OCI-LY7 (cell line): ENCODE results near the gene SYN1. TPM values are rescaled to one million over a fixed set of nuclear protein-coding genes. Genes with fewer than 3 reads are reported as not detected.

Source experiments
- BruUV-seq: library from RNA; stranded (reverse); fragments of 400-500 nt; replicated peaks from 2 replicates; lab custom pipeline; 2021; lab: Mats Ljungman, UMichigan
- CTCF ChIA-PET: fragments of 300-600 bp; sonication (Branson Sonifier 250); formaldehyde crosslinking; loops from one replicate; lab custom pipeline; 2022; ENCODE audit warnings: antibody characterized with exemption; ENCODE audit not compliant: unreplicated experiment; lab: Charles Lee
- POLR2A ChIA-PET: fragments of 300-600 bp; sonication (Branson Sonifier 250); formaldehyde crosslinking; loops from one replicate; lab custom pipeline; 2022; ENCODE audit warnings: antibody characterized with exemption; lab: Charles Lee
- DNase-seq: peaks from one replicate; pipeline ENCODE4 v3.0.0-alpha.2; 2015; ENCODE audit warnings: low spot score
- H2AFZ ChIP-seq: fragments of 200-600 bp; sonication (generic), shearing (Covaris generic); 2 replicates; pipeline ENCODE4 v1.6.1; 2014; ENCODE audit warnings: mild to moderate bottlenecking, antibody characterized with exemption, low read length, moderate library complexity
- H3K27ac ChIP-seq: fragments of 200-600 bp; sonication (generic); 2 replicates; pipeline ENCODE4 v1.5.1; 2014; ENCODE audit warnings: mixed run types, low read depth, mild to moderate bottlenecking, moderate library complexity, low read length, inconsistent platforms; ENCODE audit not compliant: poor library complexity, severe bottlenecking
- H3K36me3 ChIP-seq: fragments of 200-600 bp; sonication (generic); 2 replicates; pipeline ENCODE4 v1.6.1; 2014; ENCODE audit warnings: mild to moderate bottlenecking, antibody characterized with exemption, low read length, moderate library complexity, mixed read lengths; ENCODE audit not compliant: insufficient read depth
- H3K4me1 ChIP-seq: fragments of 200-600 bp; sonication (generic); 2 replicates; pipeline ENCODE4 v1.5.1; 2014; ENCODE audit warnings: mild to moderate bottlenecking, low read length; ENCODE audit not compliant: insufficient read depth, poor library complexity, severe bottlenecking
- H3K4me2 ChIP-seq: fragments of 200-600 bp; sonication (generic); 2 replicates; pipeline ENCODE4 v1.6.1; 2014; ENCODE audit warnings: mild to moderate bottlenecking, low read length
- H3K4me3 ChIP-seq: fragments of 200-600 bp; sonication (generic); 2 replicates; pipeline ENCODE4 v1.5.1; 2014; ENCODE audit warnings: mild to moderate bottlenecking, low read depth, low read length; ENCODE audit not compliant: poor library complexity, severe bottlenecking
- H3K79me2 ChIP-seq: fragments of 200-600 bp; sonication (generic); 2 replicates; pipeline ENCODE4 v1.6.1; 2016; ENCODE audit warnings: low read depth, mild to moderate bottlenecking, low read length, moderate library complexity, mixed read lengths; ENCODE audit not compliant: insufficient read depth
- H3K9me2 ChIP-seq: fragments of 200-600 bp; sonication (generic); 2 replicates; pipeline ENCODE4 v1.6.1; 2016; ENCODE audit warnings: mild to moderate bottlenecking, low read length, mixed read lengths; ENCODE audit not compliant: insufficient read depth
- H3K9me3 ChIP-seq: fragments of 200-600 bp; sonication (generic); 2 replicates; pipeline ENCODE4 v1.6.1; 2014; ENCODE audit warnings: mild to moderate bottlenecking, mixed run types, low read length, mixed read lengths
- H4K20me1 ChIP-seq: fragments of 200-600 bp; sonication (generic); 2 replicates; pipeline ENCODE4 v1.6.1; 2014; ENCODE audit warnings: mild to moderate bottlenecking, antibody characterized with exemption, low read length, moderate library complexity, mixed read lengths; ENCODE audit not compliant: insufficient read depth
- EZH2phosphoT487 ChIP-seq: fragments of 200-600 bp; sonication (generic); IDR thresholded peaks from 2 replicates; pipeline ENCODE4 v1.6.1; 2018; ENCODE audit warnings: low read depth, borderline replicate concordance, mild to moderate bottlenecking, mixed run types, antibody characterized with exemption, low read length, moderate library complexity, mixed read lengths
- intact Hi-C: fragments of 100-400 bp; cut with micrococcal nuclease; formaldehyde crosslinking; loops from one replicate; pipeline ENCODE4 v1.10.0; 2022; ENCODE audit not compliant: unreplicated experiment
- total RNA-seq, 2 experiments: library from RNA; depleted of rRNA in 1 of 2; stranded (reverse); fragments of >200 nt in 1 of 2; shearing (Covaris generic) in 1 of 2; gene quantifications; 2 replicates each; pipeline ENCODE4 v1.2.3, GENCODE V29; 2014 to 2022
- TF ChIP-seq, protein P1 (sequence below): fragments of 200-600 bp; sonication (generic); conservative IDR thresholded peaks from 2 replicates; pipeline ENCODE4 v1.5.1; 2014; ENCODE audit warnings: mild to moderate bottlenecking, antibody characterized with exemption, low read length, moderate library complexity, mixed read lengths

SYN1 gene
- total RNA-seq, 2 experiments from 2014 or later, result not detected

DNA sequence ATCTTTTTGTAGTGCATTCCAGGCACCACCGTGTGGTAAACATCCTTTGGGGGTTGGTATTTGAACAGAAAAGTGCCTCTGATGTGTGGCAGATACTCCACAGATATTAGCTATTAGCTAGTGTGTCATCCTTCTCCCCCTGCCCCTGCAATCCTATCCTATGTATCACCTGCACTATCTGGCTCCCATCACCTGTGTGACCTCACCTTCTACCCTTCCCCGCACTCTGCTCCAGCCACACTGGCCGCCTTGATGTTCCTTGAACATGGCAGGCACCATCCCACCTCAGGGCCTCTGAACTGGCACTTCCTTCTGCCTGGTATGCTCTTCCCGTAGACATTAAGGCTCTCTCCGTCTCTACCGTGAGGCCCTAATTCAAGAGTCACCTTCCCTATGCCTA, 27.0 kb upstream of the SYN1 start:
- CTCF ChIA-PET, result no interaction called here
- Histone ChIP-seq H3K27ac (no peak overlapping the region), H3K9me2 (no peaks in the 10 kb centered on the region), H3K36me3 (peaks cover 41% of the 10 kb centered on the region), H3K4me3 (no peak overlapping the region), H4K20me1 (no peaks in the 10 kb centered on the region), H2AFZ (no peak overlapping the region), H3K9me3 (no peaks in the 10 kb centered on the region), H3K4me2 (no peak overlapping the region), H3K4me1 (peaks cover 18% of the 10 kb centered on the region), H3K79me2 (peaks cover 19% of the 10 kb centered on the region; the same call in 1 of the 2 replicates)
- POLR2A ChIA-PET, result no interaction called here
- TF ChIP-seq EZH2phosphoT487, result no peak
- TF ChIP-seq, protein P1, sequence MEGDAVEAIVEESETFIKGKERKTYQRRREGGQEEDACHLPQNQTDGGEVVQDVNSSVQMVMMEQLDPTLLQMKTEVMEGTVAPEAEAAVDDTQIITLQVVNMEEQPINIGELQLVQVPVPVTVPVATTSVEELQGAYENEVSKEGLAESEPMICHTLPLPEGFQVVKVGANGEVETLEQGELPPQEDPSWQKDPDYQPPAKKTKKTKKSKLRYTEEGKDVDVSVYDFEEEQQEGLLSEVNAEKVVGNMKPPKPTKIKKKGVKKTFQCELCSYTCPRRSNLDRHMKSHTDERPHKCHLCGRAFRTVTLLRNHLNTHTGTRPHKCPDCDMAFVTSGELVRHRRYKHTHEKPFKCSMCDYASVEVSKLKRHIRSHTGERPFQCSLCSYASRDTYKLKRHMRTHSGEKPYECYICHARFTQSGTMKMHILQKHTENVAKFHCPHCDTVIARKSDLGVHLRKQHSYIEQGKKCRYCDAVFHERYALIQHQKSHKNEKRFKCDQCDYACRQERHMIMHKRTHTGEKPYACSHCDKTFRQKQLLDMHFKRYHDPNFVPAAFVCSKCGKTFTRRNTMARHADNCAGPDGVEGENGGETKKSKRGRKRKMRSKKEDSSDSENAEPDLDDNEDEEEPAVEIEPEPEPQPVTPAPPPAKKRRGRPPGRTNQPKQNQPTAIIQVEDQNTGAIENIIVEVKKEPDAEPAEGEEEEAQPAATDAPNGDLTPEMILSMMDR, result no peak
- no TSS peak for BruUV-seq
- intact Hi-C loops, result loop anchor here (10.0 kb wide), 1 partner anchor 152 kb away; no protein-coding TSS in a partner anchor
- DNase-seq, result no peak

DNA sequence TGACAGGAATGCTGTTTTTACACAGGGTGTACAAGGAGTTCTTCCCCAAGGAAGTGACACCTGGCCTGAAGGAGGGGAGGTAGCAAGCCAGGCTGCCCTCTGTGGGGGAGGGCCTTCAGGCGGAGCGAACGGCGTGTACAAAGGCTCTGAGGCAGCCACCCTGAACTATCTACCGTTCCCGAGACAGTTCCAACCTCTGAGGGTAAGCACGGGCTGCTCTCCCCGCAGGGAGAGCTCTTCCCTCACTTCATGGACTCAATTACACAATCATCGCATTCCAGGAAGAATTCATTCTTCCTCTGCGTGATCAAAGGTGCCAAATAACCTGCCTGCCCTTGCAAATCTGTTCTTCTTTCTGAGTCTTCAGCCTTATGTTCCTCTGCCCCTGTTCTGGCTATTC, 25.9 kb upstream of the SYN1 start:
- intact Hi-C loops, result loop anchor here (10.0 kb wide), 1 partner anchor 151 kb away; no protein-coding TSS in a partner anchor
- BruUV-seq, result no TSS peak
- CTCF ChIA-PET, result no interaction called here

More for the DNA sequence above, 25.9 kb upstream of the SYN1 start:
- no peaks in the 10 kb centered on the region for H4K20me1 ChIP-seq
- H3K27ac ChIP-seq, result no peak overlapping the region
- peaks cover 19% of the 10 kb centered on the region; the same call in 1 of the 2 replicates for H3K79me2 ChIP-seq
- POLR2A ChIA-PET, result no interaction called here
- H3K36me3 ChIP-seq, result peaks cover 46% of the 10 kb centered on the region
- H2AFZ ChIP-seq, result no peak overlapping the region
- H3K4me2 ChIP-seq, result no peak overlapping the region
- H3K4me3 ChIP-seq, result no peak overlapping the region
- no peak for DNase-seq
- TF ChIP-seq, protein P1, result no peak
- no peak for TF ChIP-seq EZH2phosphoT487
- H3K9me3 ChIP-seq, result no peaks in the 10 kb centered on the region
- peaks cover 11% of the 10 kb centered on the region for H3K4me1 ChIP-seq
- no peaks in the 10 kb centered on the region for H3K9me2 ChIP-seq
